ENCODE results near the gene SPON2. TPM values are rescaled to one million over a fixed set of nuclear protein-coding genes. Genes with fewer than 3 reads are reported as not detected.

SPON2 gene
- 3.4 TPM for polyA plus RNA-seq (2013)

GRCh38 chr4:1172228-1172851 lies at the start of gene SPON2:
TSS of gene SPON2 (minus strand) at chr4:1172583.
- Histone ChIP-seq H3K4me1 (ENCODE audit: control extremely low read depth in 1 of 4, control insufficient read depth in 4 of 4, insufficient read depth in 4 of 4, low read length in 3 of 4) (peaks cover 0 to 29% (median 15%) of the 10 kb centered on the region in 4 experiments), H3K27ac (ENCODE audit: insufficient read depth in 1 of 2, low read depth in 1 of 2, low read length in 2 of 2, poor library complexity in 1 of 2, severe bottlenecking in 2 of 2) (no peak within 1 kb of the TSS), H3K27me3 (replicated peaks in 2 of 5; ENCODE audit: control insufficient read depth in 4 of 5, insufficient read depth in 5 of 5, low read length in 4 of 5) (peaks cover 0 to 73% (median 29%) of the 10 kb centered on the region in 5 experiments), H3K4me3 (ENCODE audit: control insufficient read depth in 1 of 7, extremely low read depth in 1 of 7, insufficient read depth in 4 of 7, low read depth in 2 of 7, low read length in 6 of 7) (peak within 1 kb of the TSS in 3 of 7 experiments; percentile 39 to 57 (median 40)), H3K36me3 (ENCODE audit: control insufficient read depth in 4 of 4, insufficient read depth in 4 of 4, low read length in 3 of 4) (no peaks in the 10 kb centered on the region), H3K9me3 (ENCODE audit: control extremely low read depth in 1 of 5, control insufficient read depth in 4 of 5, insufficient read depth in 2 of 5, low read depth in 1 of 5, low read length in 4 of 5) (peaks cover 0 to 3% (median 0%) of the 10 kb centered on the region in 5 experiments)
- CTCF ChIA-PET: interaction anchor here (1.2 to 1.4 kb wide), 2 partner anchors 17 to 20 kb away, joined by 3 to 4 read pairs; no protein-coding TSS in a partner anchor
- POLR2A ChIA-PET: interaction anchor here (1.1 kb wide), 1 partner anchor 76 kb away, joined by 5 read pairs; the partner anchor contains the start of gene CTBP1
- 5% methylated on average over 31 of the region's 54 CpGs for WGBS (ENCODE audit: insufficient coverage)
- DNase-seq: no peak

GRCh38 chr4:1221155-1221870 lies 48.9 kb upstream of the SPON2 start:
- 95% methylated on average over 30 of the region's 33 CpGs for WGBS (ENCODE audit: insufficient coverage)
- Histone ChIP-seq H3K9me3 (ENCODE audit: control extremely low read depth in 1 of 5, control insufficient read depth in 4 of 5, insufficient read depth in 2 of 5, low read depth in 1 of 5, low read length in 4 of 5) (no peaks in the 10 kb centered on the region), H3K27ac (ENCODE audit: insufficient read depth in 1 of 2, low read depth in 1 of 2, low read length in 2 of 2, poor library complexity in 1 of 2, severe bottlenecking in 2 of 2) (no peak overlapping the region), H3K36me3 (ENCODE audit: control insufficient read depth in 4 of 4, insufficient read depth in 4 of 4, low read length in 3 of 4) (peaks cover 9 to 68% (median 43%) of the 10 kb centered on the region in 4 experiments), H3K27me3 (replicated peaks in 2 of 5; ENCODE audit: control insufficient read depth in 4 of 5, insufficient read depth in 5 of 5, low read length in 4 of 5) (no peaks in the 10 kb centered on the region), H3K4me3 (ENCODE audit: control insufficient read depth in 1 of 7, extremely low read depth in 1 of 7, insufficient read depth in 4 of 7, low read depth in 2 of 7, low read length in 6 of 7) (no peak overlapping the region), H3K4me1 (ENCODE audit: control extremely low read depth in 1 of 4, control insufficient read depth in 4 of 4, insufficient read depth in 4 of 4, low read length in 3 of 4) (peaks cover 0 to 39% (median 30%) of the 10 kb centered on the region in 4 experiments)
- no peak for DNase-seq
- ChIA-PET CTCF (no interaction called here), POLR2A (no interaction called here)

- CTCF ChIA-PET: no interaction called here
- DNase-seq: no peak
- POLR2A ChIA-PET: no interaction called here
- Histone ChIP-seq H3K9me3 (ENCODE audit: control extremely low read depth in 1 of 5, control insufficient read depth in 4 of 5, insufficient read depth in 2 of 5, low read depth in 1 of 5, low read length in 4 of 5) (no peaks in the 10 kb centered on the region), H3K27me3 (replicated peaks in 2 of 5; ENCODE audit: control insufficient read depth in 4 of 5, insufficient read depth in 5 of 5, low read length in 4 of 5) (no peaks in the 10 kb centered on the region), H3K4me3 (ENCODE audit: control insufficient read depth in 1 of 7, extremely low read depth in 1 of 7, insufficient read depth in 4 of 7, low read depth in 2 of 7, low read length in 6 of 7) (no peak overlapping the region), H3K4me1 (ENCODE audit: control extremely low read depth in 1 of 4, control insufficient read depth in 4 of 4, insufficient read depth in 4 of 4, low read length in 3 of 4) (peaks cover 0 to 41% (median 31%) of the 10 kb centered on the region in 4 experiments), H3K36me3 (ENCODE audit: control insufficient read depth in 4 of 4, insufficient read depth in 4 of 4, low read length in 3 of 4) (peaks cover 9 to 68% (median 40%) of the 10 kb centered on the region in 4 experiments), H3K27ac (ENCODE audit: insufficient read depth in 1 of 2, low read depth in 1 of 2, low read length in 2 of 2, poor library complexity in 1 of 2, severe bottlenecking in 2 of 2) (no peak overlapping the region)
- WGBS (ENCODE audit: insufficient coverage): 98% methylated on average over 16 of the region's 16 CpGs
Observed at GRCh38 chr4:1220566-1220965, 48.2 kb upstream of the SPON2 start.

- CTCF ChIA-PET: no interaction called here
- Histone ChIP-seq H3K9me3 (ENCODE audit: control extremely low read depth in 1 of 5, control insufficient read depth in 4 of 5, insufficient read depth in 2 of 5, low read depth in 1 of 5, low read length in 4 of 5) (no peaks in the 10 kb centered on the region), H3K27ac (ENCODE audit: insufficient read depth in 1 of 2, low read depth in 1 of 2, low read length in 2 of 2, poor library complexity in 1 of 2, severe bottlenecking in 2 of 2) (no peak overlapping the region), H3K4me3 (ENCODE audit: control insufficient read depth in 1 of 7, extremely low read depth in 1 of 7, insufficient read depth in 4 of 7, low read depth in 2 of 7, low read length in 6 of 7) (no peak overlapping the region), H3K4me1 (ENCODE audit: control extremely low read depth in 1 of 4, control insufficient read depth in 4 of 4, insufficient read depth in 4 of 4, low read length in 3 of 4) (peaks cover 0 to 41% (median 31%) of the 10 kb centered on the region in 4 experiments), H3K36me3 (ENCODE audit: control insufficient read depth in 4 of 4, insufficient read depth in 4 of 4, low read length in 3 of 4) (peaks cover 11 to 68% (median 42%) of the 10 kb centered on the region in 4 experiments), H3K27me3 (replicated peaks in 2 of 5; ENCODE audit: control insufficient read depth in 4 of 5, insufficient read depth in 5 of 5, low read length in 4 of 5) (no peaks in the 10 kb centered on the region)
- WGBS (ENCODE audit: insufficient coverage): 97% methylated on average over 4 of the region's 7 CpGs
- DNase-seq: no peak
- POLR2A ChIA-PET: no interaction called here
Observed at GRCh38 chr4:1219566-1219950, 47.2 kb upstream of the SPON2 start.

- ChIA-PET CTCF (no interaction called here), POLR2A (no interaction called here)
- no peak overlapping the region for H3K4me3 ChIP-seq (ENCODE audit: control insufficient read depth in 1 of 7, extremely low read depth in 1 of 7, insufficient read depth in 4 of 7, low read depth in 2 of 7, low read length in 6 of 7)
- WGBS (ENCODE audit: insufficient coverage): 64% methylated on average over 7 of the region's 21 CpGs
- peak; percentile 11 to 54 (median 44) for DNase-seq
- no peak overlapping the region for H3K27ac ChIP-seq (ENCODE audit: insufficient read depth in 1 of 2, low read depth in 1 of 2, low read length in 2 of 2, poor library complexity in 1 of 2, severe bottlenecking in 2 of 2)
- no peaks in the 10 kb centered on the region for H3K27me3 ChIP-seq (replicated peaks in 2 of 5; ENCODE audit: control insufficient read depth in 4 of 5, insufficient read depth in 5 of 5, low read length in 4 of 5)
- H3K9me3 ChIP-seq (ENCODE audit: control extremely low read depth in 1 of 5, control insufficient read depth in 4 of 5, insufficient read depth in 2 of 5, low read depth in 1 of 5, low read length in 4 of 5): no peaks in the 10 kb centered on the region
- peaks cover 5 to 67% (median 42%) of the 10 kb centered on the region in 4 experiments for H3K36me3 ChIP-seq (ENCODE audit: control insufficient read depth in 4 of 4, insufficient read depth in 4 of 4, low read length in 3 of 4)
- H3K4me1 ChIP-seq (ENCODE audit: control extremely low read depth in 1 of 4, control insufficient read depth in 4 of 4, insufficient read depth in 4 of 4, low read length in 3 of 4): peaks cover 0 to 41% (median 31%) of the 10 kb centered on the region in 4 experiments
Observed at GRCh38 chr4:1218634-1219565, 46.5 kb upstream of the SPON2 start.

- ChIA-PET CTCF (interaction anchor here (0.6 to 1.2 kb wide), 3 partner anchors 15 to 442 kb away, joined by 3 read pairs; no protein-coding TSS in a partner anchor), POLR2A (no interaction called here)
- H3K36me3 ChIP-seq (ENCODE audit: control insufficient read depth in 4 of 4, insufficient read depth in 4 of 4, low read length in 3 of 4): peaks cover 11 to 70% (median 45%) of the 10 kb centered on the region in 4 experiments
- WGBS (ENCODE audit: insufficient coverage): 97% methylated on average over 21 of the region's 27 CpGs
- no peaks in the 10 kb centered on the region for H3K9me3 ChIP-seq (ENCODE audit: control extremely low read depth in 1 of 5, control insufficient read depth in 4 of 5, insufficient read depth in 2 of 5, low read depth in 1 of 5, low read length in 4 of 5)
- peak overlapping the region in 2 of 7 experiments; percentile 13 to 28 for H3K4me3 ChIP-seq (ENCODE audit: control insufficient read depth in 1 of 7, extremely low read depth in 1 of 7, insufficient read depth in 4 of 7, low read depth in 2 of 7, low read length in 6 of 7)
- no peak overlapping the region for H3K27ac ChIP-seq (ENCODE audit: insufficient read depth in 1 of 2, low read depth in 1 of 2, low read length in 2 of 2, poor library complexity in 1 of 2, severe bottlenecking in 2 of 2)
- DNase-seq: no peak
- no peaks in the 10 kb centered on the region for H3K27me3 ChIP-seq (replicated peaks in 2 of 5; ENCODE audit: control insufficient read depth in 4 of 5, insufficient read depth in 5 of 5, low read length in 4 of 5)
- peaks cover 0 to 41% (median 31%) of the 10 kb centered on the region in 4 experiments for H3K4me1 ChIP-seq (ENCODE audit: control extremely low read depth in 1 of 4, control insufficient read depth in 4 of 4, insufficient read depth in 4 of 4, low read length in 3 of 4)
Observed at GRCh38 chr4:1217366-1217765, 45.0 kb upstream of the SPON2 start.
